Keratinocyte (primary cell): ENCODE data around the gene KASH5.

ENCODE experiments used
- CTCF ChIP-seq, 3 experiments: IDR thresholded peaks in 1 of 3; conservative IDR thresholded peaks in 1 of 3; optimal IDR thresholded peaks in 1 of 3; 2 replicates in 2 of 3; 3 replicates in 1 of 3; pipeline versions ENCODE3 to v1.5.1; 2011; ENCODE audit warnings: low read length in 3 of 3, mild to moderate bottlenecking in 3 of 3, moderate library complexity in 2 of 3, control low read depth in 1 of 3, inconsistent platforms in 1 of 3; ENCODE audit not compliant: insufficient read depth in 2 of 3; ENCODE audit errors: extremely low read depth in 1 of 3
- EZH2 ChIP-seq: IDR thresholded peaks from one replicate; pipeline ENCODE4 v1.6.1; 2012; ENCODE audit warnings: inconsistent platforms, mild to moderate bottlenecking, low read length, moderate library complexity

- TF ChIP-seq EZH2 = no peak
- TF ChIP-seq CTCF (optimal IDR thresholded peaks at IDR 0.05 in 1 of 3, IDR thresholded peaks at IDR 0.05 in 1 of 3, conservative IDR thresholded peaks at IDR 0.05 in 1 of 3; ENCODE audit: extremely low read depth in 1 of 3, insufficient read depth in 2 of 3, low read length in 3 of 3) = no peak
Observed at GRCh38 chr19:49421039-49421877, 33.2 kb downstream of the KASH5 start.
